Cortex of kidney (tissue), 1 donor: ENCODE measurements around the gene CSF1R.

Experiments used
- DNase-seq: peaks from one replicate; lab custom pipeline; 2025; lab: John Stamatoyannopoulos, UW

The CSF1R gene

GRCh38 chr5:150069672-150070627, 16.4 kb downstream of the CSF1R start:
- no peak for DNase-seq

GRCh38 chr5:150068961-150069645, 17.3 kb downstream of the CSF1R start:
- DNase-seq, result no peak

GRCh38 chr5:150068472-150068871, 17.9 kb downstream of the CSF1R start:
- no peak for DNase-seq

- DNase-seq, result no peak
These were observed 18.3 kb downstream of the CSF1R start for GRCh38 chr5:150068071-150068470.

- no peak for DNase-seq
These were observed 18.9 kb downstream of the CSF1R start for GRCh38 chr5:150067405-150067960.

- no peak for DNase-seq
These were observed 19.4 kb downstream of the CSF1R start for GRCh38 chr5:150066901-150067396.

- DNase-seq, result no peak
These were observed 19.9 kb downstream of the CSF1R start for GRCh38 chr5:150066436-150066835.

- DNase-seq, result no peak
These were observed 20.5 kb downstream of the CSF1R start for GRCh38 chr5:150065886-150066285.

- DNase-seq, result no peak
These were observed 21.0 kb downstream of the CSF1R start for GRCh38 chr5:150065346-150065745.

GRCh38 chr5:150064681-150065220, 21.6 kb downstream of the CSF1R start:
- no peak for DNase-seq

GRCh38 chr5:150063638-150064037, 22.7 kb downstream of the CSF1R start:
- no peak for DNase-seq

- no peak for DNase-seq
These were observed 24.0 kb downstream of the CSF1R start for GRCh38 chr5:150062216-150062922.

- no peak for DNase-seq
These were observed 24.8 kb downstream of the CSF1R start for GRCh38 chr5:150061538-150061995.

- DNase-seq, result no peak
These were observed 25.9 kb downstream of the CSF1R start for GRCh38 chr5:150060471-150060870.

GRCh38 chr5:150059623-150060022, 26.7 kb downstream of the CSF1R start:
- no peak for DNase-seq

- DNase-seq, result no peak
These were observed 27.8 kb downstream of the CSF1R start for GRCh38 chr5:150058480-150059126.

GRCh38 chr5:150057996-150058395, 28.4 kb downstream of the CSF1R start:
- DNase-seq, result no peak

- no peak for DNase-seq
These were observed 28.8 kb downstream of the CSF1R start for GRCh38 chr5:150057511-150057910.

- no peak for DNase-seq
These were observed 29.3 kb downstream of the CSF1R start for GRCh38 chr5:150057052-150057451.

GRCh38 chr5:150056075-150056443, 30.3 kb downstream of the CSF1R start:
- DNase-seq, result no peak
